GM18505 (cell line): ENCODE results near the gene RAVER1.

Source experiments
- ATAC-seq: cut with Tn5 transposase; IDR thresholded peaks from one replicate; pipeline ENCODE4 v1.9.1; 2021; ENCODE audit not compliant: unreplicated experiment
- POLR2A ChIP-seq: IDR thresholded peaks from 4 replicates; pipeline ENCODE4 v1.6.1; 2011; ENCODE audit warnings: borderline replicate concordance; ENCODE audit not compliant: insufficient read depth, insufficient read length; ENCODE audit errors: extremely low read depth

The RAVER1 gene

GRCh38 chr19:10317045-10317856 is 16.1 kb downstream of the RAVER1 start:
- TF ChIP-seq POLR2A, result no peak
- ATAC-seq, result no peak

GRCh38 chr19:10316229-10317044 is 16.9 kb downstream of the RAVER1 start:
- ATAC-seq, result no peak
- no peak for TF ChIP-seq POLR2A

GRCh38 chr19:10315335-10316214 is 17.8 kb downstream of the RAVER1 start, which contains the start of gene FDX2:
Gene FDX2, minus strand, starts transcription at chr19:10316015. Its CDS starts 19 bp downstream, at chr19:10315996.
- no peak for ATAC-seq
- TF ChIP-seq POLR2A, result peak; percentile 82

- ATAC-seq, result no peak
- TF ChIP-seq POLR2A, result no peak
These were observed 23.9 kb downstream of the RAVER1 start, which contains the start of gene ZGLP1 for GRCh38 chr19:10309423-10309822. Gene ZGLP1, minus strand, starts transcription at chr19:10309815.

GRCh38 chr19:10306327-10306726 is 27.0 kb downstream of the RAVER1 start:
- TF ChIP-seq POLR2A, result no peak
- ATAC-seq, result no peak

GRCh38 chr19:10305139-10305806 is 28.1 kb downstream of the RAVER1 start:
- no peak for ATAC-seq
- no peak for TF ChIP-seq POLR2A

GRCh38 chr19:10299545-10300458 is 33.5 kb downstream of the RAVER1 start:
- TF ChIP-seq POLR2A, result no peak
- ATAC-seq, result no peak

- TF ChIP-seq POLR2A, result no peak
- ATAC-seq, result no peak
These were observed 37.3 kb downstream of the RAVER1 start for GRCh38 chr19:10295847-10296591.

GRCh38 chr19:10295305-10295846 is 38.0 kb downstream of the RAVER1 start:
- no peak for ATAC-seq
- TF ChIP-seq POLR2A, result peak; percentile 53

GRCh38 chr19:10294368-10294697 is 39.0 kb downstream of the RAVER1 start:
- ATAC-seq, result no peak
- TF ChIP-seq POLR2A, result no peak
